Endothelial cell of umbilical vein (primary cell): ENCODE measurements around the gene CD93. TPM values are rescaled to one million over a fixed set of nuclear protein-coding genes. Genes with fewer than 3 reads are reported as not detected.

Experiments
- BruUV-seq: library from RNA; stranded (reverse); fragments of 400-500 nt; replicated peaks from 2 replicates; lab custom pipeline; 2021; lab: Mats Ljungman, UMichigan
- CTCF ChIA-PET: fragments of 300-600, 350-600 bp; sonication (Branson Sonifier 250); formaldehyde crosslinking; loops from one replicate; lab custom pipeline; 2021; ENCODE audit warnings: antibody characterized with exemption, inconsistent platforms; lab: Charles Lee
- POLR2A ChIA-PET: fragments of 300-600, 350-600 bp; sonication (Branson Sonifier 250); formaldehyde crosslinking; loops from one replicate; lab custom pipeline; 2021; ENCODE audit warnings: antibody characterized with exemption, inconsistent platforms; lab: Charles Lee
- DNase-seq: peaks from one replicate; pipeline ENCODE4 v3.0.0-alpha.2; 2011; ENCODE audit warnings: low read depth, low spot score
- FAIRE-seq: peaks from 2 replicates; lab custom pipeline; 2011; peaks lifted over from hg19 to GRCh38; lab: Jason Lieb, UNC
- H2AFZ ChIP-seq: 2 replicates; pipeline ENCODE4 v1.6.0; 2012; ENCODE audit warnings: low read depth, low read length, control low read depth, inconsistent platforms
- H3K27ac ChIP-seq: 2 replicates; pipeline ENCODE4 v1.5.1; 2011; ENCODE audit warnings: low read depth, mild to moderate bottlenecking, control low read depth, low read length, moderate library complexity; ENCODE audit not compliant: insufficient read depth
- H3K27me3 ChIP-seq, 2 experiments: 2 replicates each; pipeline versions ENCODE4 v1.6.0 to v1.6.1; 2011; ENCODE audit warnings: low read length in 2 of 2, mixed read lengths in 1 of 2; ENCODE audit not compliant: control insufficient read depth in 2 of 2, insufficient read depth in 2 of 2
- H3K36me3 ChIP-seq, 2 experiments: 2 replicates in 1 of 2; 3 replicates in 1 of 2; pipeline ENCODE4 v1.5.1; 2011; ENCODE audit warnings: low read length in 2 of 2, mild to moderate bottlenecking in 1 of 2, moderate library complexity in 1 of 2; ENCODE audit not compliant: control insufficient read depth in 2 of 2, insufficient read depth in 2 of 2; ENCODE audit errors: extremely low read depth in 1 of 2
- H3K4me1 ChIP-seq: 3 replicates; pipeline ENCODE4 v1.5.1; 2011; ENCODE audit warnings: mild to moderate bottlenecking, low read length; ENCODE audit not compliant: control insufficient read depth, insufficient read depth; ENCODE audit errors: extremely low read depth
- H3K4me2 ChIP-seq: 2 replicates; pipeline ENCODE4 v1.6.1; 2011; ENCODE audit warnings: low read length, control low read depth, mixed read lengths; ENCODE audit not compliant: insufficient read depth
- H3K4me3 ChIP-seq, 3 experiments: fragments of 200-600 bp in 1 of 3; sonication (generic), shearing (Covaris generic) in 1 of 3; replicated peaks in 1 of 3; 2 replicates each; pipeline ENCODE4 v1.5.1; 2011 to 2016; ENCODE audit warnings: control low read depth in 3 of 3, low read length in 3 of 3, mild to moderate bottlenecking in 2 of 3, inconsistent platforms in 1 of 3, low read depth in 1 of 3, moderate library complexity in 1 of 3; ENCODE audit not compliant: insufficient read depth in 1 of 3
- H3K79me2 ChIP-seq: 2 replicates; pipeline ENCODE4 v1.6.0; 2012; ENCODE audit warnings: low read length, inconsistent platforms; ENCODE audit not compliant: control insufficient read depth, insufficient read depth
- H3K9ac ChIP-seq: replicated peaks from 2 replicates; pipeline ENCODE3; 2011; ENCODE audit warnings: low read length, control low read depth; ENCODE audit not compliant: insufficient read depth; ENCODE audit errors: extremely low read depth
- H3K9me1 ChIP-seq: replicated peaks from 3 replicates; pipeline ENCODE4 v1.6.0; 2011; ENCODE audit warnings: mild to moderate bottlenecking, low read length; ENCODE audit not compliant: control insufficient read depth, insufficient read depth; ENCODE audit errors: extremely low read depth
- H3K9me3 ChIP-seq: replicated peaks from 2 replicates; pipeline ENCODE4 v1.5.1; 2012; ENCODE audit warnings: low read length, inconsistent platforms; ENCODE audit not compliant: control insufficient read depth, insufficient read depth
- H4K20me1 ChIP-seq: replicated peaks from 2 replicates; pipeline ENCODE3; 2011; ENCODE audit warnings: mild to moderate bottlenecking, low read length; ENCODE audit not compliant: control insufficient read depth, insufficient read depth; ENCODE audit errors: extremely low read depth
- CTCF ChIP-seq, 2 donors: IDR thresholded peaks; 1 replicate in 1 of 2; 2 replicates in 1 of 2; pipeline ENCODE4 v1.5.1; 2011; ENCODE audit warnings: low read length in 2 of 2, mild to moderate bottlenecking in 2 of 2, moderate library complexity in 2 of 2, control low read depth in 1 of 2, inconsistent platforms in 1 of 2, low read depth in 1 of 2; ENCODE audit not compliant: insufficient read depth in 1 of 2; ENCODE audit errors: extremely low read depth in 1 of 2
- EZH2 ChIP-seq: IDR thresholded peaks from 2 replicates; pipeline ENCODE4 v1.6.1; 2012; ENCODE audit warnings: borderline replicate concordance, low read depth, mild to moderate bottlenecking, moderate library complexity, low read length, inconsistent platforms; ENCODE audit not compliant: severe bottlenecking
- FOS ChIP-seq: IDR thresholded peaks from 2 replicates; pipeline ENCODE4 v1.6.1; 2011; ENCODE audit warnings: mild to moderate bottlenecking, low read length, moderate library complexity, borderline replicate concordance; ENCODE audit not compliant: insufficient read depth
- GATA2 ChIP-seq: IDR thresholded peaks from 2 replicates; pipeline ENCODE4 v1.7.0; 2011; ENCODE audit warnings: low read depth, mild to moderate bottlenecking, moderate library complexity, mixed read lengths, low read length; ENCODE audit not compliant: insufficient read length, insufficient read depth
- JUN ChIP-seq: IDR thresholded peaks from 2 replicates; pipeline ENCODE4 v1.6.1; 2011; ENCODE audit warnings: borderline replicate concordance, low read depth; ENCODE audit not compliant: insufficient read length, insufficient read depth
- MAX ChIP-seq: IDR thresholded peaks from 2 replicates; pipeline ENCODE4 v1.6.1; 2011; ENCODE audit not compliant: insufficient read depth, insufficient read length
- MYC ChIP-seq: IDR thresholded peaks from one replicate; pipeline ENCODE4 v1.6.1; 2011; ENCODE audit warnings: mild to moderate bottlenecking, low read depth, low read length
- POLR2A ChIP-seq: IDR thresholded peaks from 2 replicates; pipeline ENCODE4 v1.6.1; 2012; ENCODE audit warnings: low read depth, mild to moderate bottlenecking, control low read depth, low read length
- POLR2AphosphoS5 ChIP-seq: IDR thresholded peaks from 2 replicates; pipeline ENCODE4 v1.6.1; 2012; ENCODE audit warnings: low read depth, mild to moderate bottlenecking, control low read depth, low read length, moderate library complexity; ENCODE audit not compliant: insufficient read depth
- dilution Hi-C: fragments of 300-500 bp; cut with MboI; formaldehyde crosslinking; loops from one replicate; pipeline ENCODE4 v1.15.0; 2019; ENCODE audit warnings: low sequenced_read_pairs; ENCODE audit not compliant: extremely low pct_ligation_motif_present
- intact Hi-C: fragments of 100-400 bp; cut with micrococcal nuclease; formaldehyde crosslinking; loops from one replicate; pipeline ENCODE4 v1.10.0; 2022
- polyA plus RNA-seq, 4 experiments: library from polyadenylated mRNA; depleted of rRNA in 3 of 4; stranded (reverse) in 3 of 4; unstranded in 1 of 4; fragments of >200 nt; gene quantifications; 2 replicates each; pipeline versions ENCODE4 v1.2.1 to v1.2.3, GENCODE V29; 2011 to 2012; ENCODE audit warnings: missing spikeins in 1 of 4
- total RNA-seq: library from RNA; stranded (reverse); gene quantifications from 2 replicates; pipeline ENCODE4 v1.2.3, GENCODE V29; 2021

The CD93 gene
- total and polyA plus RNA-seq, 2 donors (not counting 3 experiments of a cell fraction or from before 2014, with no cell fraction given), result 180 to 413 TPM

- intact Hi-C loops, result no loop called here
- no peak for TF ChIP-seq MAX
- TF ChIP-seq FOS, result no peak
- no peak for TF ChIP-seq EZH2
- TF ChIP-seq POLR2AphosphoS5, result no peak
- TF ChIP-seq POLR2A, result no peak
- TF ChIP-seq MYC, result no peak
- no peak for TF ChIP-seq CTCF (IDR thresholded peaks at IDR 0.05; ENCODE audit: extremely low read depth in 1 of 2, insufficient read depth in 1 of 2, low read depth in 1 of 2, low read length in 2 of 2)
- no peak for TF ChIP-seq GATA2
- no peak for TF ChIP-seq JUN
- no peak for FAIRE-seq
- no peaks in the 10 kb centered on the region for H4K20me1 ChIP-seq
- no peak overlapping the region for H3K4me2 ChIP-seq
- DNase-seq, result no peak
- H3K79me2 ChIP-seq, result no peaks in the 10 kb centered on the region
- H3K27ac ChIP-seq, result no peak overlapping the region
- no TSS peak for BruUV-seq
- dilution Hi-C loops, result no loop called here
- H3K9ac ChIP-seq, result no peak overlapping the region
- H3K4me3 ChIP-seq, result no peak overlapping the region
- peaks cover 9% of the 10 kb centered on the region for H3K4me1 ChIP-seq
- ChIA-PET CTCF (interaction anchor here (1.2 to 1.3 kb wide), 2 partner anchors 8 to 19 kb away, joined by 3 to 5 read pairs; no protein-coding TSS in a partner anchor), POLR2A (no interaction called here)
- H2AFZ ChIP-seq, result no peak overlapping the region
- no peaks in the 10 kb centered on the region for H3K36me3 ChIP-seq
- H3K9me3 ChIP-seq, result no peaks in the 10 kb centered on the region
- no peaks in the 10 kb centered on the region for H3K27me3 ChIP-seq
- no peaks in the 10 kb centered on the region for H3K9me1 ChIP-seq
These were observed 25.3 kb upstream of the CD93 start for GRCh38 chr20:23111307-23111943.
